SK-N-SH (cell line): ENCODE measurements around the gene SCN1B. TPM values are rescaled to one million over a fixed set of nuclear protein-coding genes. Genes with fewer than 3 reads are reported as not detected.

Experiments used
- CTCF ChIA-PET: fragments of 300-600, 350-600 bp; formaldehyde crosslinking; extraction: SDS; loops from one replicate; lab custom pipeline; 2021; lab: Yijun Ruan, JAX
- POLR2A ChIA-PET: fragments of 350-600 bp; sonication (Branson Sonifier 250); formaldehyde crosslinking; extraction: SDS; loops from one replicate; lab custom pipeline; 2020; ENCODE audit warnings: antibody characterized with exemption, inconsistent platforms; lab: Yijun Ruan, JAX
- DNase-seq: peaks from one replicate; pipeline ENCODE4 v3.0.0; 2012
- H2AFZ ChIP-seq: fragments of 200-600 bp; sonication (generic); 2 replicates; pipeline ENCODE4 v1.8.1; 2016; ENCODE audit warnings: antibody characterized with exemption, mild to moderate bottlenecking, low read depth
- H3F3A ChIP-seq: fragments of 200-600 bp; sonication (generic); replicated peaks from 2 replicates; pipeline ENCODE3; 2016; ENCODE audit warnings: antibody characterized with exemption, mild to moderate bottlenecking; ENCODE audit not compliant: insufficient read depth
- H3K27ac ChIP-seq, 2 experiments: fragments of 200-500 bp in 1 of 2; fragments of 200-600 bp in 1 of 2; sonication (Bioruptor generic) in 1 of 2; sonication (generic), shearing (Covaris generic) in 1 of 2; 2 replicates each; pipeline versions ENCODE4 v1.5.1 to v1.6.1; 2014 to 2016; ENCODE audit warnings: low read depth in 2 of 2, inconsistent platforms in 1 of 2, low read length in 1 of 2, mild to moderate bottlenecking in 1 of 2, mixed read lengths in 1 of 2
- H3K27me3 ChIP-seq: fragments of 200-600 bp; sonication (generic), shearing (Covaris generic); 2 replicates; pipeline ENCODE4 v1.6.1; 2016; ENCODE audit warnings: mixed run types; ENCODE audit not compliant: insufficient read depth
- H3K36me3 ChIP-seq, 2 experiments: fragments of 200-500 bp in 1 of 2; fragments of 200-600 bp in 1 of 2; sonication (Bioruptor generic) in 1 of 2; sonication (generic) in 1 of 2; replicated peaks in 1 of 2; 2 replicates each; pipeline versions ENCODE3 to v1.5.1; 2014 to 2016; ENCODE audit warnings: low read length in 1 of 2, mild to moderate bottlenecking in 1 of 2; ENCODE audit not compliant: insufficient read depth in 2 of 2, control insufficient read depth in 1 of 2
- H3K4me1 ChIP-seq, 2 experiments: fragments of 200-500 bp in 1 of 2; fragments of 200-600 bp in 1 of 2; sonication (Bioruptor generic) in 1 of 2; sonication (generic), shearing (Covaris generic) in 1 of 2; 2 replicates each; pipeline versions ENCODE4 v1.5.1 to v1.6.1; 2014 to 2016; ENCODE audit warnings: low read depth in 1 of 2, low read length in 1 of 2, mixed run types in 1 of 2; ENCODE audit not compliant: insufficient read depth in 2 of 2, control insufficient read depth in 1 of 2
- H3K4me2 ChIP-seq: fragments of 200-600 bp; sonication (generic), shearing (Covaris generic); 2 replicates; pipeline ENCODE4 v1.6.1; 2017; ENCODE audit warnings: mixed run types
- H3K4me3 ChIP-seq, 2 experiments: fragments of 200-500 bp in 1 of 2; fragments of 200-600 bp in 1 of 2; sonication (Bioruptor generic) in 1 of 2; sonication (generic), shearing (Covaris generic) in 1 of 2; 2 replicates each; pipeline versions ENCODE4 v1.5.1 to v1.8.1; 2014 to 2016; ENCODE audit warnings: low read depth in 2 of 2, inconsistent platforms in 1 of 2, low read length in 1 of 2, mild to moderate bottlenecking in 1 of 2, mixed read lengths in 1 of 2, moderate library complexity in 1 of 2
- H3K79me2 ChIP-seq: fragments of 200-600 bp; sonication (generic); 2 replicates; pipeline ENCODE4 v1.8.1; 2017; ENCODE audit warnings: mild to moderate bottlenecking; ENCODE audit not compliant: insufficient read depth
- H3K9ac ChIP-seq: fragments of 200-600 bp; sonication (generic); 2 replicates; pipeline ENCODE4 v1.6.1; 2017; ENCODE audit warnings: mixed run types
- H3K9me2 ChIP-seq: fragments of 200-600 bp; sonication (generic); 2 replicates; pipeline ENCODE4 v1.6.1; 2017; ENCODE audit warnings: mixed run types
- H3K9me3 ChIP-seq: fragments of 200-600 bp; sonication (generic); 2 replicates; pipeline ENCODE4 v1.6.1; 2017; ENCODE audit warnings: mixed run types, mild to moderate bottlenecking, moderate library complexity
- H4K20me1 ChIP-seq: fragments of 200-600 bp; sonication (generic); 2 replicates; pipeline ENCODE4 v1.6.1; 2017; ENCODE audit warnings: mild to moderate bottlenecking, mixed run types; ENCODE audit not compliant: insufficient read depth
- CHD2 ChIP-seq: fragments of 150-350 bp; IDR thresholded peaks from 2 replicates; pipeline ENCODE4 v1.6.1; 2018; ENCODE audit warnings: low read length; ENCODE audit not compliant: partially characterized antibody
- CTCF ChIP-seq: fragments of 200-600 bp; sonication (generic); IDR thresholded peaks from 2 replicates; pipeline ENCODE4 v1.6.1; 2017; ENCODE audit warnings: antibody characterized with exemption, mild to moderate bottlenecking, moderate library complexity
- FOSL2 ChIP-seq: IDR thresholded peaks from 2 replicates; pipeline ENCODE4 v1.4.0; 2012; ENCODE audit warnings: low read depth, mild to moderate bottlenecking, moderate library complexity, borderline replicate concordance
- FOXJ3 ChIP-seq: sonication (generic); formaldehyde crosslinking; IDR thresholded peaks from 2 replicates; pipeline ENCODE4 v1.5.1; 2020; ENCODE audit warnings: mild to moderate bottlenecking, missing genetic modification reagents
- GATA2 ChIP-seq: sonication (generic); formaldehyde crosslinking; IDR thresholded peaks from 2 replicates; pipeline ENCODE4 v1.5.0; 2020; ENCODE audit warnings: mild to moderate bottlenecking, missing genetic modification reagents
- JUND ChIP-seq: IDR thresholded peaks from 2 replicates; pipeline ENCODE4 v1.4.0; 2012
- MAX ChIP-seq: IDR thresholded peaks from 2 replicates; pipeline ENCODE4 v1.4.0; 2012; ENCODE audit warnings: low read depth
- MEF2A ChIP-seq: IDR thresholded peaks from 2 replicates; pipeline ENCODE4 v1.4.0; 2012; ENCODE audit warnings: low read depth, borderline replicate concordance
- MXI1 ChIP-seq: IDR thresholded peaks from 2 replicates; pipeline ENCODE4 v1.6.1; 2012; ENCODE audit warnings: mild to moderate bottlenecking, low read depth, low read length, improper control_type of control experiment
- REST ChIP-seq: IDR thresholded peaks from 2 replicates; pipeline ENCODE4 v1.6.1; 2012; ENCODE audit warnings: mild to moderate bottlenecking, low read depth, low read length, moderate library complexity
- RXRA ChIP-seq: IDR thresholded peaks from 2 replicates; pipeline ENCODE4 v1.4.0; 2012; ENCODE audit warnings: low read depth, mild to moderate bottlenecking, borderline replicate concordance
- SIN3A ChIP-seq: IDR thresholded peaks from 2 replicates; pipeline ENCODE4 v1.6.1; 2012; ENCODE audit warnings: low read depth, mild to moderate bottlenecking, low read length, moderate library complexity, borderline replicate concordance
- TAF1 ChIP-seq: IDR thresholded peaks from 2 replicates; pipeline ENCODE4 v1.6.1; 2012; ENCODE audit warnings: low read depth, mild to moderate bottlenecking, low read length, moderate library complexity, borderline replicate concordance
- TCF12 ChIP-seq: IDR thresholded peaks from 2 replicates; pipeline ENCODE4 v1.4.0; 2012
- TEAD4 ChIP-seq: IDR thresholded peaks from 2 replicates; pipeline ENCODE4 v1.4.0; 2012; ENCODE audit warnings: mild to moderate bottlenecking, borderline replicate concordance; ENCODE audit not compliant: insufficient read depth
- WGBS: methylation state at CpG from one replicate; pipeline ENCODE4 v1.1.6; 2017; ENCODE audit warnings: low lambda C conversion rate; 5-methylcytosine and 5-hydroxymethylcytosine counted together
- polyA plus RNA-seq, 3 experiments: library from polyadenylated mRNA; depleted of rRNA; stranded (reverse); fragments of >200 nt; gene quantifications; 2 replicates each; pipeline ENCODE4 v1.2.3, GENCODE V29; 2012

Gene SCN1B
- polyA plus RNA-seq, 1 of the 3 experiments (the other 2 are of a cell fraction): 10.5 TPM

GRCh38 chr19:35029737-35030256 is 473 bp upstream of the SCN1B start:
- H3K4me2 ChIP-seq: peak overlapping the region; percentile 81
- H2AFZ ChIP-seq: peak overlapping the region; percentile 25; the same call in 1 of the 2 replicates
- H3K4me3 ChIP-seq: peak overlapping the region; percentile 41 to 53; a peak in 2 of 4 replicates
- 38% methylated on average over 7 of the region's 11 CpGs for WGBS
- DNase-seq: peak; percentile 63
- peaks cover 0 to 20% of the 10 kb centered on the region in 2 experiments for H3K36me3 ChIP-seq
- no peaks in the 10 kb centered on the region for H4K20me1 ChIP-seq
- H3K9ac ChIP-seq: no peak overlapping the region
- H3K9me2 ChIP-seq: no peaks in the 10 kb centered on the region
- H3K4me1 ChIP-seq: peaks cover 0 to 21% of the 10 kb centered on the region in 2 experiments; a peak in 1 of 4 replicates
- TF ChIP-seq FOSL2: no peak
- TF ChIP-seq TCF12: no peak
- TF ChIP-seq REST: no peak
- TF ChIP-seq FOXJ3 (CRISPR knock-in tag): no peak
- TF ChIP-seq CTCF: no peak
- no peak for TF ChIP-seq SIN3A
- TF ChIP-seq JUND: no peak
- TF ChIP-seq MEF2A: no peak
- TF ChIP-seq GATA2 (CRISPR knock-in tag): no peak
- no peak for TF ChIP-seq CHD2
- TF ChIP-seq RXRA: no peak
- TF ChIP-seq MXI1: no peak
- no peak for TF ChIP-seq TAF1
- TF ChIP-seq MAX: no peak
- TF ChIP-seq TEAD4: no peak
- H3F3A ChIP-seq: peaks cover 7% of the 10 kb centered on the region
- H3K27me3 ChIP-seq: no peaks in the 10 kb centered on the region
- H3K27ac ChIP-seq: no peak overlapping the region
- no peaks in the 10 kb centered on the region for H3K9me3 ChIP-seq
- ChIA-PET POLR2A (no interaction called here), CTCF (interaction anchor here (0.9 to 6.4 kb wide), 3 partner anchors 15 to 69 kb away, joined by 3 to 49 read pairs (median 15); no protein-coding TSS in a partner anchor)
- H3K79me2 ChIP-seq: no peaks in the 10 kb centered on the region
